Panc1 (cell line): Measurements from ENCODE around the gene ASXL1. TPM values are rescaled to one million over a fixed set of nuclear protein-coding genes. Genes with fewer than 3 reads are reported as not detected.

Experiments used
- ATAC-seq: fragments of 200-7000 bp; cut with Tn5 transposase; 2 replicates; pipeline ENCODE4 v1.9.1; 2020; ENCODE audit warnings: mild to moderate bottlenecking, moderate library complexity
- BruUV-seq: library from RNA; stranded (reverse); fragments of 400-500 nt; replicated peaks from 2 replicates; lab custom pipeline; 2021; lab: Mats Ljungman, UMichigan
- CTCF ChIA-PET: fragments of 300-600 bp; sonication (Branson Sonifier 250); formaldehyde crosslinking; loops from one replicate; lab custom pipeline; 2022; ENCODE audit warnings: antibody characterized with exemption; lab: Charles Lee
- POLR2A ChIA-PET: fragments of 300-600 bp; sonication (Branson Sonifier 250); formaldehyde crosslinking; loops from one replicate; lab custom pipeline; 2022; ENCODE audit warnings: antibody characterized with exemption; lab: Charles Lee
- DNase-seq: peaks from one replicate; pipeline ENCODE4 v3.0.0-alpha.2; 2010; ENCODE audit warnings: low read depth, low spot score
- H3K27ac ChIP-seq: 2 replicates; pipeline ENCODE4 v1.5.1; 2011; ENCODE audit warnings: mild to moderate bottlenecking, low read length, inconsistent platforms
- H3K27me3 ChIP-seq: fragments of 200-500 bp; sonication (Bioruptor generic); 2 replicates; pipeline ENCODE4 v1.6.0; 2014; ENCODE audit warnings: low read length, inconsistent platforms; ENCODE audit not compliant: control insufficient read depth, insufficient read depth
- H3K36me3 ChIP-seq: fragments of 200-500 bp; sonication (Bioruptor generic); 2 replicates; pipeline ENCODE4 v1.5.1; 2014; ENCODE audit warnings: inconsistent platforms, mild to moderate bottlenecking, low read length, moderate library complexity; ENCODE audit not compliant: control insufficient read depth, insufficient read depth
- H3K4me1 ChIP-seq: 2 replicates; pipeline ENCODE4 v1.5.1; 2011; ENCODE audit warnings: inconsistent platforms, mild to moderate bottlenecking, low read length, moderate library complexity; ENCODE audit not compliant: control insufficient read depth, insufficient read depth
- H3K4me3 ChIP-seq, 2 experiments: 2 replicates each; pipeline ENCODE4 v1.5.1; 2011 to 2012; ENCODE audit warnings: low read depth in 2 of 2, low read length in 2 of 2, mild to moderate bottlenecking in 2 of 2, inconsistent platforms in 1 of 2, moderate library complexity in 1 of 2
- H3K9me3 ChIP-seq: fragments of 200-500 bp; sonication (Bioruptor generic); 2 replicates; pipeline ENCODE4 v1.5.1; 2014; ENCODE audit warnings: low read depth, mild to moderate bottlenecking, inconsistent platforms, low read length, moderate library complexity; ENCODE audit not compliant: control insufficient read depth, insufficient read depth
- POLR2AphosphoS5 ChIP-seq: IDR thresholded peaks from 2 replicates; pipeline ENCODE4 v1.6.1; 2012; ENCODE audit warnings: mild to moderate bottlenecking, low read depth, low read length, moderate library complexity
- REST ChIP-seq, 2 experiments: IDR thresholded peaks; 2 replicates each; pipeline ENCODE4 v1.6.1; 2011 to 2012; ENCODE audit warnings: low read depth in 2 of 2, control low read depth in 1 of 2, low read length in 1 of 2, mild to moderate bottlenecking in 1 of 2, moderate library complexity in 1 of 2; ENCODE audit not compliant: insufficient read depth in 1 of 2
- SIN3A ChIP-seq: IDR thresholded peaks from 2 replicates; pipeline ENCODE4 v1.6.1; 2012; ENCODE audit warnings: low read depth, mild to moderate bottlenecking, low read length, moderate library complexity, borderline replicate concordance; ENCODE audit not compliant: insufficient read depth
- TCF7L2 ChIP-seq: IDR thresholded peaks from 2 replicates; pipeline ENCODE4 v1.6.1; 2011; ENCODE audit warnings: mild to moderate bottlenecking, low read depth, low read length, inconsistent platforms
- in situ Hi-C: cut with HindIII; loops from 2 replicates; pipeline ENCODE4 v1.10.0; 2016; ENCODE audit warnings: low sequenced_read_pairs, low pct_unique_long_range_greater_than_20kb
- intact Hi-C: fragments of 100-400 bp; cut with micrococcal nuclease; formaldehyde crosslinking; loops from one replicate; pipeline ENCODE4 v1.10.0; 2022; ENCODE audit not compliant: unreplicated experiment
- total RNA-seq: library from RNA; stranded (reverse); gene quantifications from one replicate; pipeline ENCODE4 v1.2.1, GENCODE V29; 2021; ENCODE audit not compliant: unreplicated experiment
- TF ChIP-seq, protein P1 (sequence below): fragments of 450-650 bp; IDR thresholded peaks from 2 replicates; pipeline ENCODE4 v1.5.1; 2017; ENCODE audit warnings: mild to moderate bottlenecking

Gene ASXL1
- total RNA-seq, 1 experiment from 2014 or later = 205 TPM

- no peaks in the 10 kb centered on the region for H3K9me3 ChIP-seq
- H3K4me3 ChIP-seq = no peak overlapping the region
- ChIA-PET POLR2A (no interaction called here), CTCF (no interaction called here)
- no peaks in the 10 kb centered on the region; the same call in 1 of the 2 replicates for H3K36me3 ChIP-seq
- peaks cover 14% of the 10 kb centered on the region for H3K4me1 ChIP-seq
- ATAC-seq (no peak), DNase-seq (no peak)
- intact Hi-C loops (no loop called here), in situ Hi-C loops (no loop called here)
- H3K27ac ChIP-seq = no peak overlapping the region
- BruUV-seq = no TSS peak
- no peaks in the 10 kb centered on the region for H3K27me3 ChIP-seq
- TF ChIP-seq TCF7L2 = no peak
- TF ChIP-seq POLR2AphosphoS5 = no peak
- no peak for TF ChIP-seq REST (IDR thresholded peaks at IDR 0.05; ENCODE audit: insufficient read depth in 1 of 2, low read depth in 2 of 2, low read length in 1 of 2)
- TF ChIP-seq, protein P1, sequence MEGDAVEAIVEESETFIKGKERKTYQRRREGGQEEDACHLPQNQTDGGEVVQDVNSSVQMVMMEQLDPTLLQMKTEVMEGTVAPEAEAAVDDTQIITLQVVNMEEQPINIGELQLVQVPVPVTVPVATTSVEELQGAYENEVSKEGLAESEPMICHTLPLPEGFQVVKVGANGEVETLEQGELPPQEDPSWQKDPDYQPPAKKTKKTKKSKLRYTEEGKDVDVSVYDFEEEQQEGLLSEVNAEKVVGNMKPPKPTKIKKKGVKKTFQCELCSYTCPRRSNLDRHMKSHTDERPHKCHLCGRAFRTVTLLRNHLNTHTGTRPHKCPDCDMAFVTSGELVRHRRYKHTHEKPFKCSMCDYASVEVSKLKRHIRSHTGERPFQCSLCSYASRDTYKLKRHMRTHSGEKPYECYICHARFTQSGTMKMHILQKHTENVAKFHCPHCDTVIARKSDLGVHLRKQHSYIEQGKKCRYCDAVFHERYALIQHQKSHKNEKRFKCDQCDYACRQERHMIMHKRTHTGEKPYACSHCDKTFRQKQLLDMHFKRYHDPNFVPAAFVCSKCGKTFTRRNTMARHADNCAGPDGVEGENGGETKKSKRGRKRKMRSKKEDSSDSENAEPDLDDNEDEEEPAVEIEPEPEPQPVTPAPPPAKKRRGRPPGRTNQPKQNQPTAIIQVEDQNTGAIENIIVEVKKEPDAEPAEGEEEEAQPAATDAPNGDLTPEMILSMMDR = no peak
- TF ChIP-seq SIN3A = no peak
Observed at GRCh38 chr20:32386091-32386490, 28.0 kb downstream of the ASXL1 start.

- in situ Hi-C loops (no loop called here), intact Hi-C loops (no loop called here)
- DNase-seq (no peak), ATAC-seq (no peak)
- ChIA-PET POLR2A (no interaction called here), CTCF (no interaction called here)
- no peak for TF ChIP-seq TCF7L2
- TF ChIP-seq REST (IDR thresholded peaks at IDR 0.05; ENCODE audit: insufficient read depth in 1 of 2, low read depth in 2 of 2, low read length in 1 of 2) = no peak
- no TSS peak for BruUV-seq
- Histone ChIP-seq H3K36me3 (no peaks in the 10 kb centered on the region; the same call in 1 of the 2 replicates), H3K4me3 (no peak overlapping the region), H3K4me1 (peaks cover 14% of the 10 kb centered on the region), H3K27me3 (no peaks in the 10 kb centered on the region), H3K27ac (no peak overlapping the region), H3K9me3 (no peaks in the 10 kb centered on the region)
Observed at GRCh38 chr20:32387252-32387651, 29.1 kb downstream of the ASXL1 start.
